Measurements from ENCODE around the gene BRCA2.
"Not testable (repeated sequence)": the region's sequence is repeated elsewhere in the genome, so short reads cannot be mapped to it uniquely, and the experiment has no call there.

The BRCA2 gene

DNA sequence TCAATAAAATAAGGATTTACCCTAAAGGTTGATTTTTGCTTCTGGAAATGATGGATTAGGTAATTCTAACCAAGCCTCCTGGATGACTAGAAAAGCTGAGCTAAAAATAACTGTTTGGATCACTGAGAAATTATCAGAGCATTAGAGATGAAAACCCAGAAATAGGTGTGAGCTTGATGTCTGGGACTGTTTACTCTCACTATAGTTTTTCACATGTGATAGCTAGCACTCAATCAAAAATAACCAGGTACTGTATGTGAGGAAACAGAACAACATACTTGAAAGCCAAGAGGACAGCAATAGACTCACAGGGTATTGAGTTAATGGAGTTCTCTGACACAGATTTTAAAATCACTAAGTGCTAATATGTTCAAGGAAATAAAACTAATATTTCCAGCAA is 9.7 kb upstream of the BRCA2 start:
- DNase-seq (ENCODE audit: low read depth): no peak
- H3K4me3 ChIP-seq (ENCODE audit: low read depth, low read length): no peak overlapping the region

DNA sequence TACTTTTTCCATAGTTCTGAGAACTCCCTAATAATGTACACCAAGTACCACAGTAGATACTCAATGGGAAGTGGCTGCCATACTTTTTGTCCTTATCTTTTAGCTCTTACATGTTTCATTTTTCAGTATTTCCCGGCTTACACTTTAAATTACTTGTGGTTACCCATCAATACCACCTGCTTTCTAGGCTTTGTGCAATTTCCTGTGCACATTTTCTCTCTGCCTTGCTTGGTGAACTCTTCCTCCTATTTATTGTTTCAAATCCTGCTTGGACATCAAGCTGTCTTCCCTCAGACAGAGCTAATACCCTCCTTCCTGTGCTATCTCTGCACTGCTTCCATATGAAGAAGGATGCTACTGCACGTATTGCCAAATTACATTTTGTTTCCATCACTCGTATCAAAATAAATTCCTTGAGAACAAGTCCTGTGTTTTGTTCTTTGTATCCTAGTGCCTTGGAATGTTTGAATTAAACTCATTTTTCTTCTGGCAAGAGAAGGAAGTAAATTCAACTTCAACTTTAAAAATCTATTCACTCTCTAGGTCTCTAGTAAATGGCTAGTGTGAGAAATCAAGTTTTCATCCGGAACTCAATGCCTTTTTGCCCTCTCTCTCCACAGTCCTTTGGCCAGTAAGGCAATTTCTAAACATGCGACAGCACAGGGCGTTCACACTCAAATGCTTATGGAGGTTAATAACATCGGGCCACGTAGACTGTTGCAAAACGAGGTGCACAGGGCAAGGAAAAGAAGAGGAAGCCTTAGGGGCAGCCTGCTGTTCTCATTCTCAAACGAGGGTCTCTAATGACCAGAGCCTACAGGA is 5.8 kb upstream of the BRCA2 start:
- H3K4me3 ChIP-seq (ENCODE audit: low read depth, low read length): no peak overlapping the region
- DNase-seq (ENCODE audit: low read depth): no peak

- DNase-seq (ENCODE audit: low read depth): peak; percentile 32
- H3K4me3 ChIP-seq (ENCODE audit: low read depth, low read length): no peak overlapping the region
These were observed 5.1 kb upstream of the BRCA2 start for GRCh38 chr13:32310134-32310706.

DNA sequence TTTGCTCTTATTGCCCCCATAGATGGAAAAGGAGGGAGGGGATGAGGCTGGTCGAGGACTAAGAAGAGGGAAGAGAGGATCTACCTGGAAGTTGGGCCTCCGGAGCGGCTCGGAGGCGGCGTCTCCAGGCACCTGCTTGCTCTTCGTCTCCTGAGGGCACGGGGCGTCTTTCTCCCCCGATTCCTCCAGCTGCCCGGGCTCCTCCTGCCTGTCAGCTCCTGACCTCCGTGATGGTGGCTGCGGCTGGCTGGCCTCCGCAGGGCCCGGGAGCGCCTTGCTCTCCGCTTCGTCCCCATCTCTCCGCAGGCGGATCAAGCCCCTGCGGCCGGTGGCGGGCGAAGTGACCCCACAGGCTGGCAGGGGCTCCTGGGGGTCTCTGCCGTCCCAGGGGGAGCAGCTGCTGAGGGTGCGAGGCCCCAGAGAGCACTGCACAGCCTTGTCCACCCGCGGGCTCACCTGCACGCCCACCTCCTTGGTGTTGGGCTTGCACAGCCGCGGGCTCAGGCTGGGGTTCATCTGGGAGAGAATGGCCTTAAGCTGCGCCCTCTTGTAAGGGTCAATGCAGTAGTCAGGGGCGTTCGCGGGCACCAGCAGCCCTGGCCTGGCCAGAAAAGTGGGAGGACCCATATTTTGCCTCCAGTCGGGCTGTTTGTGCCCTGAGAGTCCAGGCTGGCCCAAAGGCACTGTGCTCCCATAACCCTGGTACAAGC is 4.0 kb upstream of the BRCA2 start:
- H3K4me3 ChIP-seq (ENCODE audit: low read depth, low read length): no peak overlapping the region
- no peak for DNase-seq (ENCODE audit: low read depth)

GRCh38 chr13:32314271-32315237 is 754 bp upstream of the BRCA2 start:
- DNase-seq (ENCODE audit: low read depth): no peak
- H3K4me3 ChIP-seq (ENCODE audit: low read depth, low read length): peak overlapping the region; percentile 85

DNA sequence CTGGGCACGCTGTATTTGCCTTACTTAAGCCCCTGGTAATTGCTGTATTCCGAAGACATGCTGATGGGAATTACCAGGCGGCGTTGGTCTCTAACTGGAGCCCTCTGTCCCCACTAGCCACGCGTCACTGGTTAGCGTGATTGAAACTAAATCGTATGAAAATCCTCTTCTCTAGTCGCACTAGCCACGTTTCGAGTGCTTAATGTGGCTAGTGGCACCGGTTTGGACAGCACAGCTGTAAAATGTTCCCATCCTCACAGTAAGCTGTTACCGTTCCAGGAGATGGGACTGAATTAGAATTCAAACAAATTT is 676 bp downstream of the BRCA2 start:
- H3K4me3 ChIP-seq (ENCODE audit: low read depth, low read length): peak overlapping the region; percentile 85
- DNase-seq (ENCODE audit: low read depth): no peak

DNA sequence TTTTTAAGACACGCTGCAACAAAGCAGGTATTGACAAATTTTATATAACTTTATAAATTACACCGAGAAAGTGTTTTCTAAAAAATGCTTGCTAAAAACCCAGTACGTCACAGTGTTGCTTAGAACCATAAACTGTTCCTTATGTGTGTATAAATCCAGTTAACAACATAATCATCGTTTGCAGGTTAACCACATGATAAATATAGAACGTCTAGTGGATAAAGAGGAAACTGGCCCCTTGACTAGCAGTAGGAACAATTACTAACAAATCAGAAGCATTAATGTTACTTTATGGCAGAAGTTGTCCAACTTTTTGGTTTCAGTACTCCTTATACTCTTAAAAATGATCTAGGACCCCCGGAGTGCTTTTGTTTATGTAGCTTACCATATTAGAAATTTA is 1.2 kb downstream of the BRCA2 start:
- H3K4me3 ChIP-seq (ENCODE audit: low read depth, low read length): peak overlapping the region; percentile 85
- no peak for DNase-seq (ENCODE audit: low read depth)

- DNase-seq (ENCODE audit: low read depth): no peak
- no peak overlapping the region for H3K4me3 ChIP-seq (ENCODE audit: low read depth, low read length)
These were observed 2.6 kb downstream of the BRCA2 start for GRCh38 chr13:32317716-32318465.

- H3K4me3 ChIP-seq (ENCODE audit: low read depth, low read length): no peak overlapping the region
- no peak for DNase-seq (ENCODE audit: low read depth)
These were observed 5.2 kb downstream of the BRCA2 start for GRCh38 chr13:32320528-32320927.

DNA sequence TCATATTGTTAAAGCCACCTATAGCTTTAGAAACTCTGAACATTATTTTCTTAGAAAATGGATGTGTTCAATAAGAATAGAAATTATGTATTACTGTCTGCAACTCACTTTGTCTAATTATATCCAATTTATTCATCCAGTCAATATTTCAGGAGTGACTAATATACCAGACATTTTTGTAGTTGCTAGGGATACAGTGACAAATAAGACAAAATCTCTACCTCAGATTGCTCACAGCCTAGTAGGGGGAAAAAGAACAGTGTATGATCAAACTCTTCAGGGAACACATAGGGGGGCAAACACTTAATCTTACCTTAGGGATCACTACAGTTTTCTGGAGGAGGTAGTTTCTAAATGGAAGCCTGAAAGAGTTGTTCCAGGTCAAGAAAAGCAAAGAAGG is 8.6 kb downstream of the BRCA2 start:
- H3K4me3 ChIP-seq (ENCODE audit: low read depth, low read length): no peak overlapping the region

GRCh38 chr13:32330441-32330840 is 15.1 kb downstream of the BRCA2 start:
- DNase-seq (ENCODE audit: low read depth): peak; percentile 90
- H3K4me3 ChIP-seq (ENCODE audit: low read depth, low read length): no peak overlapping the region

More for the DNA sequence above, 8.6 kb downstream of the BRCA2 start:
- DNase-seq (ENCODE audit: low read depth): no peak

DNA sequence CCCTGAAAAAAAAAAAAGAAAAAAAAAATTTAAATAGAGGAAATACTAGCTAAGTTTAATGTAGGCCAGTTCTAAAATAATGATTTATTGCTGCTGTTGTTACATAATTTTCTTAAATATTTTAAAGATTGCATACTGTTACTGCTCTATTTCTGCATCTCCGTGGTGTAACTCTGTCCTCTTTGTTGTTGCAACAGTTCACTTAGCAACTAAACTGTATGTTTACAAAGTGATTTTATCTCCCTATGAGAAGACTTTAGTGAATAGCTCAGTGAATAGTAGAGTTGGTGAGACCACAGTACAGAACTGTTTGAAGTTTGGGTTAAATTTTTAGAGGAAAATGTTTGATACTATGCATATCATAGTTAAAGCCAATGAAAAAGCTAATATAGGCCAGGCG is 19.4 kb downstream of the BRCA2 start:
- DNase-seq (ENCODE audit: low read depth): no peak
- H3K4me3 ChIP-seq (ENCODE audit: low read depth, low read length): no peak overlapping the region

DNA sequence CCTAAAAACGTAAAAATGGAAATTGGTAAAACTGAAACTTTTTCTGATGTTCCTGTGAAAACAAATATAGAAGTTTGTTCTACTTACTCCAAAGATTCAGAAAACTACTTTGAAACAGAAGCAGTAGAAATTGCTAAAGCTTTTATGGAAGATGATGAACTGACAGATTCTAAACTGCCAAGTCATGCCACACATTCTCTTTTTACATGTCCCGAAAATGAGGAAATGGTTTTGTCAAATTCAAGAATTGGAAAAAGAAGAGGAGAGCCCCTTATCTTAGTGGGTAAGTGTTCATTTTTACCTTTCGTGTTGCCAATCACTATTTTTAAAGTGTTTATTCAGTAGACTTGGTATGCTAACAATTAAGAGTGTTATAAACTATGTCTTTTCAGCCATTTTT is 25.6 kb downstream of the BRCA2 start:
- no peak for DNase-seq (ENCODE audit: low read depth)
- no peak overlapping the region for H3K4me3 ChIP-seq (ENCODE audit: low read depth, low read length)

GRCh38 chr13:32347651-32348050 is 32.3 kb downstream of the BRCA2 start:
- no peak for DNase-seq (ENCODE audit: low read depth)

GRCh38 chr13:32350839-32351441 is 35.6 kb downstream of the BRCA2 start:
- not testable (repeated sequence) for H3K4me3 ChIP-seq (ENCODE audit: low read depth, low read length); DNase-seq (ENCODE audit: low read depth)

More at GRCh38 chr13:32347651-32348050, 32.3 kb downstream of the BRCA2 start:
- no peak overlapping the region for H3K4me3 ChIP-seq (ENCODE audit: low read depth, low read length)

- DNase-seq (ENCODE audit: low read depth): no peak
- no peak overlapping the region for H3K4me3 ChIP-seq (ENCODE audit: low read depth, low read length)
These were observed 38.7 kb downstream of the BRCA2 start for GRCh38 chr13:32354040-32354439.

DNA sequence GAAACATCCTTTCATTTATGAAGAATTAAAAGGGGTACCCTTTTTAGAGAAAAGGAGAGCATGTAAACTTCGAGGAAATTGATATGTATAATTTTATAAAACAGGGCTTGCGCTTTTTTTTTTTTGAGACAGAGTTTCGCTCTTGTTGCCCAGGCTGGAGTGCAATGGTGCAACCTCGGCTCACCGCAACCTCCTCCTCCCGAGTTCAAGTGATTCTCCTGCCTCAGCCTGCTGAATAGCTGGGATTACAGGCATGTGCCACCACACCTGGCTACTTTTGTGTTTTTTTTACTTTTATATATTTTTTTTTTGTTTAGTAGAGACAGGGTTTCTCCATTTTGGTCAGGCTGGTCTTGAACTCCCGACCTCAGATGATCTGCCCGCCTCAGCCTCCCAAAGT is 40.6 kb downstream of the BRCA2 start:
- DNase-seq (ENCODE audit: low read depth): not testable (repeated sequence)

DNA sequence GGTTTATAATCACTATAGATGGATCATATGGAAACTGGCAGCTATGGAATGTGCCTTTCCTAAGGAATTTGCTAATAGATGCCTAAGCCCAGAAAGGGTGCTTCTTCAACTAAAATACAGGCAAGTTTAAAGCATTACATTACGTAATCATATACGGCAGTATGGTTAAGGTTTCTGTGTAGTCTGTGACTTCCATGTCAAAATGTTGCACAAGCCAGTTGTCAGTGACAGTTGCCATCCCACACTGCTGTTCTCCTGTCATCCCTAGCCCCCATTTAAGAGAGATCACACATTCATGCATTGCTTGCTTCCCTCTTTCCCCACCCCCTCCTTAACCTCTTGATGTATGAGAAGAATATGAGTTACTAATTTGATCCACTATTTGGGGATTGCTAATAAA is 47.3 kb downstream of the BRCA2 start:
- no peak for DNase-seq (ENCODE audit: low read depth)
- no peak overlapping the region for H3K4me3 ChIP-seq (ENCODE audit: low read depth, low read length)

More for the DNA sequence above, 40.6 kb downstream of the BRCA2 start:
- H3K4me3 ChIP-seq (ENCODE audit: low read depth, low read length): not testable (repeated sequence)

Measured in skeletal muscle cell (primary cell).